ENCODE results near the gene ABI2.

DNA sequence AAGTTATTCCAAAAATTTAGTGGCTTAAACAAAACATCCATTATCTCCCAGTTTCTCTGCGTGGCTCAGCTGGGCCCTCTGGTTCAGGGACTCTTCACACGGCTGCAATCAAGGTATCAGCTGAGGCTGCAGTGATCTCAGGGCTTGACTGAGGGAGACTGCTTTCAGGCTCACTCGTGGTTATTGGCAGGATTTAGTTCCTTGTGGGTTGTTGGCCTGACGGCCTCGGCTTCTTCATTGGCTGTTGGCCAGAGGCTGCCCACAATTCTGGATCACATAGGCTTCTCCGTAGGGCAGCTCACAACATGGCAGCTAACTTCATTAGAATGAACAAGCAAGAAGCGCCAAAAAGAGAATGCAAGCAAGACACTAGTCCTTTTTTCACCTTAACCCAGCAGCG, 90.1 kb downstream of the ABI2 start:
- TF ChIP-seq POLR2A (IDR thresholded peaks at IDR 0.05) (no peak), EP300 (IDR thresholded peaks at IDR 0.05) (no peak)
